GM18507 (cell line): ENCODE results near the gene LMNTD1.
"Not testable (repeated sequence)": the region's sequence is repeated elsewhere in the genome, so short reads cannot be mapped to it uniquely, and the experiment has no call there.

Experiments used
- DNase-seq: peaks from one replicate; pipeline ENCODE4 v3.0.0; 2011; ENCODE audit warnings: low read depth; ENCODE audit not compliant: insufficient read length; ENCODE audit errors: extremely low spot score
- FAIRE-seq: peaks from 2 replicates; lab custom pipeline; 2011; peaks lifted over from hg19 to GRCh38; lab: Jason Lieb, UNC

Gene LMNTD1

DNA sequence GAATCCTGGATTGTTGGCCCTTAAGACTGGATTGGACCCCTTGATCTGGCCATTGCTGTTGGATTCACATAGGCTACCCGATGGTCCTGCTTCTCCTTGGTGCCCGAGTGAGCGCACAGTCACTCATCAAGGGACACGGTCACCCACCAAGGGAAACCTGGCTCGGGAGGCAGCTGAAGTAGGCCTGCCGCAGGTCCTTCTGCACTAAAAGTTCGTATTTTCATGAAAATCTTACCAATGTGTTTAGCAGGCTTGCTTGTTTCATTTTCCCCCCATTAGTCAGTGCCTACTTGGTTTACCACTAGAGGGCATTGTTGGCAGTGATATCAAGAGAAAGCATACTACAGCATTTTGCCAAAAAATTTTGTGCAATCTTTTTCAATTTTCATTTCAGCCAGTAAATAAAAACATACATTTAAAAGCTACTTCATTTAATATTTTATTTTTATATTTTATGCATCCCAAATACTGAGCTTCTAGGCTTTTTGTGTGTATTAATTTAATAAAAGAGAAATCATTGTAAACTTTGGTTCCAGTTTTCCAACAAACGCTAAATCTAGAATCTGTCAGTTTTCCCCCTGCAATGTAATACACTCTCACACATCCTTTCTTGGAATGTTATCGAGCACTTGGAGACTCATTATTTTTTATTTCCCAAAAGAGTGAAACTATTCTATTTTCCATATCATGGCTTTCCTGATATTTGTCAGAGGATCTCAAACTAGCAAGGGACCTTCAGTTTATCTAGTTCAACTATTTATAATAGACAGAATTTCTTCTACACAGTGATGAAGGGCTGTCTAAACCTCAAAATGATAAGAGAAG is 116.7 kb downstream of the LMNTD1 start:
- peak; percentile 80 for FAIRE-seq

DNA sequence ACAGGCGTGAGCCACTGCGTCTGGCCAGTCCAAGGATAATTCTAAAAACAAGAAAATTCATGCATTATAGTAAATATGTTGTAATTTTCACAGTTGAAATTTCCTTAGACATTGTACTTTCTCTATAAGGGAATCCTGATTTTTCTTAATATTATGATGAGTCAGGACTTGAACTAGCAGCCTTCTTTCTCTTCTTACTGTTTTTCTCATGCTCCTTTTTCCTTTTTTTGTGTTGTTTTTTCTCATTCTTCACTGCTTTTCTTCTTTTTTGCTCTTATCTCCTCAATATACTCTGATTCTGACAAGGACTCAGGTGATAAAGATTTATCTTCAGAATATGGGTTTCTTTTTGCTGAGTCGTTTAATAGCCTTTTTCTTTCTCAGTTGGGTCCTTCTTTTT is 117.7 kb downstream of the LMNTD1 start:
- FAIRE-seq (no peak), DNase-seq (no peak)

More for the DNA sequence above, 116.7 kb downstream of the LMNTD1 start:
- DNase-seq, result peak; percentile 33

DNA sequence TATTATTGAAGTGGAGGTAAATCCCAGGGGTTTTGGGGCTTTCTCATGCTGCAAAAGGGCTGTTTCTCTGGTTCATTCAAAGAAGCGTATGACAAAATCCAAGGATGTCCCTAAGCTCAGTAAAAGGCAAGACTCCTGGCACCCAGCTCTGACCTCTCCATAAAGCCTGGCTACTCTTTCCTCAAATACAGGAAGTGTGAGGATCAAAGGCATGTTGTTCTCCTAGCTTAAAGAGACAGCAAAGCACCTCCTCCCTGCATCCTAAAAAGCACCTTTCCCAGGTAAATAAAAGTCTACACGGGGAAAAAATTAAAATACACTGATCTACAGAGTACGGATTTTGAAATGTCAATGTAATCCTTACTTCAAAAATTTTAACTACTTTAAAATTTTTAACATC is 118.6 kb downstream of the LMNTD1 start:
- DNase-seq, result no peak
- no peak for FAIRE-seq

DNA sequence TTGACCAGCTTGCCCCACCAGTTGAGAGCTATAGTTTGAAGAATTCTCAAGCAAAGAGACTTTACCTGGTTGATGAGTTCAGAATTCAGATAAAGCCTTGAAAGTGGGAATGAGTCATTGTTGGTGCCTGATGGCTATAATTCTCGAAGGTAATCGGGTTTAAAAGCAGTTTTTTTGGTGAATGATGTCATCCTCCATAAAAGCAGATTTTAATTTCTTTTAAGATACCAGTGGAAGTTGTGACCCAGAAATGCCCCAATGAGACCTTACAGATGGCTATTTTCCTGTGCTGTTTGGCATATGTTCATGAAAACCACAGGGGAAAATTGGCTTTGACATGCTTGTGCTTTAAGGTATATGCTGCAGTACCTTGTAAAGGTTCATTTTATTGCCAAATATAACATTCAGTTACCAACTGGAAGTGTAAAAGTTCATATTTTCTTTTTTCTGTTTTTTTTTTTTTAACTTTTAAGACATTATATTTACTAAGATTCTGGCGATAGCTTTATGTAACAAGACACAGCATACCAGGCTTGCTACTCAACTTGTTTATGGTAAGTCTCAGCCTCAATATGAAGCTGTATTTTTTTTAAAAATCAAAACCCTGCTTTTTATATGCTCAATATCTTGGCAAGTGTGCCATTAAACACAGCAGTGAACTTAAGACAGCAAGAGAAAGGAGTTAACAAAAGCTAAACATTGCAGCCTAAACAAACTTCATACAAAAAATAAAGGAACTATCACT is 119.3 kb downstream of the LMNTD1 start:
- FAIRE-seq, result no peak
- no peak for DNase-seq

DNA sequence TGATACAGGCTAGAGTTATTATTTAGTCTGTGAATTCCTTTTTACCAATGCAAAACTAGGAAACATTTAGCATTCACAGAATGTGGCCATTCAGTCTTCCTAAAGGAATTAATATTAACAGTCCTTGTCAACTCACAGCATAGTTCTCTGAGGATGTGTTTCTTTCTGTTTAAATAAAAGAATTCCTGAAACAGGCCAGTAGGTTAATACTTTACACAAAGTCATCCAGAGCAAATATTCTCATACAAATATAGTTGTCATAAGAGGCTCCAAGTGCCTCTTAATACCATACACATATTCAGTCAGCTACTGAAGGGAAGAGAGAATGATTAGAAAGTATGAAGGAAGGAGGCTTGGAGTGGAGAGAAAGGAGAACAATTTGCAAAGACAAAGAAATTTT is 120.1 kb downstream of the LMNTD1 start:
- DNase-seq, result no peak
- no peak for FAIRE-seq

DNA sequence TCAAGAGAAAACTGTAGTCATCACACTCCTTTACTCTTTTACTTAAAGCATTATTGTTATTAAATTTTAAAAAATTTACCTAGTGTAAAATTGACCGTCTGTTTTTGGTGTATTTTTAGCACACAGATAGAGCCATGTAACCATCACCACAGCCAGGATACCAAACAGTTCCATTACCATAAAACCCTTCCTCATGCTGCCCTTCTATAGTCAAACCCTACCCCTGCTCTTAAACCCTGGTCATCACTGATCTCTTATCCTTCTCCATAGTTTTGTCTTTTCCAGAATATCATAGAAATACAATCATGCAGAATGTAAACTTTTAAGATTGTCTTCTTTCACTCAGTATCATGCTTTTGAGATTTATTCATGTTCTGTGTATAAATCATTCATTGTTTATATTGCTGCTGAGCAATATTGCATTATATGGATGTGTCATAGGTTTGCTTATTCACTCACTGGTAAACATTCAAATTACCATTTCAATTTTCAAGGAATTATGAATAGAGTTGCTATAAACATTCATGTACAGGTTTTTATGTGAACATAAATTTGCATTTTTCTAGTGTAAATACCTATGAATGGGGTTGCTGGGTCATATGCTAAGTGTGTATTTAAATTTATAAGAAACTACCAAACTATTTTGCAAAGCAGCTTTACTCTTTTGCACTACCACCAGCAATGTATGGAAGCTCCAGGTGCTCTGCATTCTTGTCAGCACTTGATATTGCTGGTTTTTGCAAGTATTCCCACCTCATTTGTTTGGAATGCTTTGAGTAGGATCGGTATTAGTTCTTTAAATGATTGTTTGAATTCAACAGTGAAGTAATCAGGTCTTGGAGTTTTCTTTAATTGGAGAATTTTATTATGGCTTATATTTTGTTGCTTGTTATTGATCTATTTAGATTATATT is 125.5 kb downstream of the LMNTD1 start:
- FAIRE-seq (no peak), DNase-seq (no peak)

DNA sequence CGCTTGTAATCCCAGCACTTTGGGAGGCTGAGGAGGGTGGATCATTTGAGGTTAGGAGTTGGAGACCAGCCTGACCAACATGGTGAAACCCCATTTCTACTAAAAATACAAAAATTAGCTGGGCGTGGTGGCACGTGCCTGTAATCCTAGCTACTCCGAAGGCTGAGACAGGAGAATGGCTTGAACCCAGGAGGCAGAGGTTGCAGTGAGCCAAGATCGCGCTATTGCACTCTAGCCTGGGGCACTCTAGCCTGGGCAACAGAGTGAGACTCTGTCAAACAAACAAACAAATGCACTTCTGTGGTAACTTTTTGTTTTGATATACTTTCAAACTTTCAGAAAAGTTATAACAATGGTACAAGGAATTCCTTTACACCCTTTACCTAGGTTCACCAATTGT is 126.3 kb downstream of the LMNTD1 start:
- FAIRE-seq, DNase-seq: not testable (repeated sequence)
